ENCODE measurements around the gene GRM1.

GRCh38 chr6:146240807-146241206, 211.9 kb downstream of the GRM1 start:
- no peak for TF ChIP-seq CTCF (IDR thresholded peaks at IDR 0.05; ENCODE audit: low read depth, low read length, poor library complexity, severe bottlenecking)
- no peak for TF ChIP-seq EZH2phosphoT487 (IDR thresholded peaks at IDR 0.05; ENCODE audit: borderline replicate concordance, low read length)

Data from DOHH2 (cell line).